K562 (cell line): ENCODE results near the gene TRABD2B. TPM values are rescaled to one million over a fixed set of nuclear protein-coding genes. Genes with fewer than 3 reads are reported as not detected.

Experiments used
- polyA plus RNA-seq, 8 experiments: library from polyadenylated mRNA; depleted of rRNA in 4 of 8; stranded (reverse) in 5 of 8; unstranded in 3 of 8; fragments of >200 nt; fragmentation: Nextera tagmentation in 2 of 8; fragmentation: Illumina TruSeq in 1 of 8; extraction: Ambion mirVana in 2 of 8; extraction: Trizol in 1 of 8; gene quantifications; 2 replicates each; pipeline versions ENCODE4 v1.2.1 to v1.2.3, GENCODE V29; 2011 to 2014; ENCODE audit warnings: inconsistent platforms in 1 of 8, missing spikeins in 1 of 8
- total RNA-seq, 7 experiments: library from RNA; depleted of rRNA in 6 of 7; stranded (reverse); fragments of >200 nt in 6 of 7; fragmentation: Illumina TruSeq in 2 of 7; extraction: Trizol in 2 of 7; gene quantifications; 2 replicates each; pipeline versions ENCODE4 v1.2.1 to v1.2.3, GENCODE V29; 2011 to 2021; ENCODE audit warnings: low replicate concordance in 1 of 7

TRABD2B gene
- total and polyA plus RNA-seq, 9 of the 15 experiments (the other 6 are each of a cell fraction or from before 2014, with no cell fraction given) = not detected

Other genes with a start within 250 kb of the TRABD2B start
- not detected in 2 replicates for gene SLC5A9, start 225.3 kb upstream of the TRABD2B start, total RNA-seq (2014; rRNA removed)
- not detected in 2 replicates for gene SLC5A9, start 225.3 kb upstream of the TRABD2B start, total RNA-seq (2014; rRNA removed; fragmentation: Illumina TruSeq; extraction: Trizol)
- not detected in 2 replicates for gene SLC5A9, start 225.3 kb upstream of the TRABD2B start, total RNA-seq (2015; rRNA removed; fragmentation: Illumina TruSeq; extraction: Trizol)
- gene SLC5A9, start 225.3 kb upstream of the TRABD2B start, total RNA-seq (2021) = not detected in 2 replicates
- not detected in 2 replicates for gene SLC5A9, start 225.3 kb upstream of the TRABD2B start, polyA plus RNA-seq (2011; rRNA removed)
- not detected in 2 replicates for gene SLC5A9, start 225.3 kb upstream of the TRABD2B start, polyA plus RNA-seq (2014; fragmentation: Illumina TruSeq; extraction: Trizol)
- gene SLC5A9, start 225.3 kb upstream of the TRABD2B start, polyA plus RNA-seq (2014; fragmentation: Nextera tagmentation; extraction: Ambion mirVana) = not detected
- gene SLC5A9, start 225.3 kb upstream of the TRABD2B start, polyA plus RNA-seq (2014; rRNA removed) = not detected in 2 replicates